Breast epithelium (tissue), 3 donors: ENCODE measurements around the gene NMU.

Source experiments
- POLR2A ChIP-seq: fragments of 450-650 bp; IDR thresholded peaks from one replicate; pipeline ENCODE4 v1.6.1; 2016; ENCODE audit warnings: antibody characterized with exemption, mild to moderate bottlenecking, moderate library complexity
- POLR2AphosphoS5 ChIP-seq, 3 donors: sonication (generic); formaldehyde crosslinking; IDR thresholded peaks; one replicate each; pipeline ENCODE4 v1.6.1; 2017; ENCODE audit warnings: antibody characterized with exemption in 3 of 3
- TF ChIP-seq, protein P1 (sequence below), 3 donors: fragments of 450-650 bp; IDR thresholded peaks; one replicate each; pipeline ENCODE4 v1.5.1; 2016 to 2017; ENCODE audit warnings: antibody characterized with exemption in 3 of 3, mild to moderate bottlenecking in 3 of 3, moderate library complexity in 3 of 3

GRCh38 chr4:55546506-55546755 is 89.7 kb downstream of the NMU start:
- TF ChIP-seq, protein P1, sequence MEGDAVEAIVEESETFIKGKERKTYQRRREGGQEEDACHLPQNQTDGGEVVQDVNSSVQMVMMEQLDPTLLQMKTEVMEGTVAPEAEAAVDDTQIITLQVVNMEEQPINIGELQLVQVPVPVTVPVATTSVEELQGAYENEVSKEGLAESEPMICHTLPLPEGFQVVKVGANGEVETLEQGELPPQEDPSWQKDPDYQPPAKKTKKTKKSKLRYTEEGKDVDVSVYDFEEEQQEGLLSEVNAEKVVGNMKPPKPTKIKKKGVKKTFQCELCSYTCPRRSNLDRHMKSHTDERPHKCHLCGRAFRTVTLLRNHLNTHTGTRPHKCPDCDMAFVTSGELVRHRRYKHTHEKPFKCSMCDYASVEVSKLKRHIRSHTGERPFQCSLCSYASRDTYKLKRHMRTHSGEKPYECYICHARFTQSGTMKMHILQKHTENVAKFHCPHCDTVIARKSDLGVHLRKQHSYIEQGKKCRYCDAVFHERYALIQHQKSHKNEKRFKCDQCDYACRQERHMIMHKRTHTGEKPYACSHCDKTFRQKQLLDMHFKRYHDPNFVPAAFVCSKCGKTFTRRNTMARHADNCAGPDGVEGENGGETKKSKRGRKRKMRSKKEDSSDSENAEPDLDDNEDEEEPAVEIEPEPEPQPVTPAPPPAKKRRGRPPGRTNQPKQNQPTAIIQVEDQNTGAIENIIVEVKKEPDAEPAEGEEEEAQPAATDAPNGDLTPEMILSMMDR (IDR thresholded peaks at IDR 0.05) = no peak
- TF ChIP-seq POLR2A (no peak), POLR2AphosphoS5 (IDR thresholded peaks at IDR 0.05) (no peak)
